Small intestine (tissue), 7 donors: ENCODE measurements around the gene CHCT1. TPM values are rescaled to one million over a fixed set of nuclear protein-coding genes. Genes with fewer than 3 reads are reported as not detected.

Experiments
- DNase-seq, 2 donors: peaks; one replicate each; pipeline versions ENCODE4 v3.0.0 to v3.0.0-alpha.2; 2013
- FAIRE-seq: peaks from 2 replicates; lab custom pipeline; 2012; peaks lifted over from hg19 to GRCh38; lab: Jason Lieb, UNC
- H3K27ac ChIP-seq, 3 donors: one replicate each; pipeline ENCODE4 v1.5.1; 2013; ENCODE audit warnings: low read length in 2 of 3, mild to moderate bottlenecking in 2 of 3, control low read depth in 1 of 3, inconsistent platforms in 1 of 3, low read depth in 1 of 3, moderate library complexity in 1 of 3
- H3K27me3 ChIP-seq, 3 donors: one replicate each; pipeline ENCODE4 v1.6.1; 2013; ENCODE audit warnings: low read length in 3 of 3, inconsistent platforms in 1 of 3; ENCODE audit not compliant: control insufficient read depth in 3 of 3, insufficient read depth in 3 of 3
- H3K36me3 ChIP-seq, 3 donors: one replicate each; pipeline ENCODE4 v1.6.1; 2013; ENCODE audit warnings: low read length in 3 of 3, inconsistent platforms in 1 of 3, low read depth in 1 of 3, mild to moderate bottlenecking in 1 of 3, moderate library complexity in 1 of 3; ENCODE audit not compliant: control insufficient read depth in 3 of 3, insufficient read depth in 2 of 3
- H3K4me1 ChIP-seq, 3 donors: one replicate each; pipeline ENCODE4 v1.6.1; 2013; ENCODE audit warnings: low read length in 2 of 3, inconsistent platforms in 1 of 3, low read depth in 1 of 3, mild to moderate bottlenecking in 1 of 3, moderate library complexity in 1 of 3; ENCODE audit not compliant: control insufficient read depth in 3 of 3, insufficient read depth in 2 of 3
- H3K4me3 ChIP-seq, 3 donors: one replicate each; pipeline ENCODE4 v1.5.1; 2013; ENCODE audit warnings: low read length in 3 of 3, control low read depth in 1 of 3, inconsistent platforms in 1 of 3, low read depth in 1 of 3, mild to moderate bottlenecking in 1 of 3, moderate library complexity in 1 of 3
- H3K9me3 ChIP-seq, 2 donors: one replicate each; pipeline ENCODE4 v1.6.1; 2013; ENCODE audit warnings: low read depth in 1 of 2, low read length in 1 of 2; ENCODE audit not compliant: control insufficient read depth in 2 of 2, insufficient read depth in 1 of 2
- WGBS, 3 donors: extraction: QIAGEN DNeasy Blood & Tissue Kit; methylation state at CpG; one replicate each; pipeline ENCODE4 v1.1.7; 2013; 5-methylcytosine and 5-hydroxymethylcytosine counted together
- polyA plus RNA-seq, 4 donors: library from polyadenylated mRNA; stranded (reverse) in 3 of 4; unstranded in 1 of 4; fragments of 200-250 nt in 3 of 4; fragments of 120-200 nt in 1 of 4; gene quantifications; one replicate each; pipeline versions ENCODE4 v1.2.1 to v1.2.3, GENCODE V29; 2013
- donor health status: healthy with polysubstance abuse.
- donor health status: control.
- donor health status: control.
- donor health status: Bipolar disorder and iron deficiency.
- donor health status: healthy.

CHCT1 gene
- polyA plus RNA-seq, 4 donors = 0.07 to 0.10 TPM; not detected in 2

GRCh38 chr17:60442271-60443173, 20.2 kb downstream of the CHCT1 start:
- Histone ChIP-seq H3K4me1 (no peaks in the 10 kb centered on the region), H3K27ac (no peak overlapping the region), H3K36me3 (peaks cover 0 to 2% (median 2%) of the 10 kb centered on the region in 3 donors), H3K4me3 (no peak overlapping the region), H3K9me3 (no peaks in the 10 kb centered on the region), H3K27me3 (no peaks in the 10 kb centered on the region)
- 59 to 75% (median 66%) methylated on average over 6 of the region's 6 CpGs for WGBS, 3 donors
- no peak for DNase-seq
- FAIRE-seq = no peak

GRCh38 chr17:60443713-60444112, 21.4 kb downstream of the CHCT1 start:
- H3K4me3 ChIP-seq = no peak overlapping the region
- FAIRE-seq (no peak), DNase-seq (no peak)
- no peaks in the 10 kb centered on the region for H3K4me1 ChIP-seq
- H3K27ac ChIP-seq = no peak overlapping the region
- no peaks in the 10 kb centered on the region for H3K9me3 ChIP-seq
- no peaks in the 10 kb centered on the region for H3K27me3 ChIP-seq
- H3K36me3 ChIP-seq = peaks cover 0 to 7% (median 5%) of the 10 kb centered on the region in 3 donors
- WGBS, 3 donors = 85 to 94% (median 88%) methylated on average over 6 of the region's 6 CpGs

- FAIRE-seq (no peak), DNase-seq (no peak)
- H3K4me3 ChIP-seq = no peak overlapping the region
Measured at GRCh38 chr17:60445144-60445543, 22.9 kb downstream of the CHCT1 start.

GRCh38 chr17:60447375-60447774, 25.1 kb downstream of the CHCT1 start:
- no peak overlapping the region for H3K4me3 ChIP-seq
- no peak overlapping the region for H3K27ac ChIP-seq
- H3K4me1 ChIP-seq = no peaks in the 10 kb centered on the region
- H3K27me3 ChIP-seq = no peaks in the 10 kb centered on the region
- no peaks in the 10 kb centered on the region for H3K9me3 ChIP-seq
- 95 to 98% (median 96%) methylated on average over 8 of the region's 8 CpGs for WGBS, 3 donors
- FAIRE-seq = no peak
- DNase-seq = no peak
- peaks cover 5 to 27% (median 7%) of the 10 kb centered on the region in 3 donors for H3K36me3 ChIP-seq

More at GRCh38 chr17:60445144-60445543, 22.9 kb downstream of the CHCT1 start:
- Histone ChIP-seq H3K36me3 (peaks cover 4 to 18% (median 5%) of the 10 kb centered on the region in 3 donors), H3K27ac (no peak overlapping the region), H3K4me1 (no peaks in the 10 kb centered on the region), H3K9me3 (no peaks in the 10 kb centered on the region), H3K27me3 (no peaks in the 10 kb centered on the region)

GRCh38 chr17:60451071-60451470, 28.8 kb downstream of the CHCT1 start:
- H3K4me1 ChIP-seq = no peaks in the 10 kb centered on the region
- DNase-seq (no peak), FAIRE-seq (no peak)
- 97 to 100% (median 97%) methylated on average over 1 of the region's 1 CpG for WGBS, 3 donors
- no peak overlapping the region for H3K4me3 ChIP-seq
- no peaks in the 10 kb centered on the region for H3K9me3 ChIP-seq
- peaks cover 7 to 40% (median 16%) of the 10 kb centered on the region in 3 donors for H3K36me3 ChIP-seq
- no peak overlapping the region for H3K27ac ChIP-seq
- H3K27me3 ChIP-seq = no peaks in the 10 kb centered on the region

- FAIRE-seq (no peak), DNase-seq (no peak)
- Histone ChIP-seq H3K27me3 (no peaks in the 10 kb centered on the region), H3K27ac (no peak overlapping the region), H3K9me3 (no peaks in the 10 kb centered on the region), H3K4me1 (no peaks in the 10 kb centered on the region), H3K36me3 (peaks cover 5 to 46% (median 18%) of the 10 kb centered on the region in 3 donors), H3K4me3 (no peak overlapping the region)
Measured at GRCh38 chr17:60451965-60452364, 29.7 kb downstream of the CHCT1 start.

GRCh38 chr17:60455378-60455777, 33.1 kb downstream of the CHCT1 start:
- FAIRE-seq (no peak), DNase-seq (no peak)
- H3K9me3 ChIP-seq = no peaks in the 10 kb centered on the region
- no peaks in the 10 kb centered on the region for H3K27me3 ChIP-seq
- no peaks in the 10 kb centered on the region for H3K4me1 ChIP-seq
- 85 to 95% (median 94%) methylated on average over 4 of the region's 4 CpGs for whole genome bisulfite sequencing, 3 donors
- H3K36me3 ChIP-seq = peaks cover 5 to 47% (median 23%) of the 10 kb centered on the region in 3 donors
- H3K4me3 ChIP-seq = no peak overlapping the region
- no peak overlapping the region for H3K27ac ChIP-seq

GRCh38 chr17:60457148-60457547, 34.9 kb downstream of the CHCT1 start:
- no peaks in the 10 kb centered on the region for H3K9me3 ChIP-seq
- no peak overlapping the region for H3K4me3 ChIP-seq
- DNase-seq = no peak
- peaks cover 5 to 46% (median 27%) of the 10 kb centered on the region in 3 donors for H3K36me3 ChIP-seq
- WGBS, 3 donors = 99 to 100% (median 100%) methylated on average over 2 of the region's 2 CpGs
- FAIRE-seq = no peak
- no peaks in the 10 kb centered on the region for H3K27me3 ChIP-seq
- no peaks in the 10 kb centered on the region for H3K4me1 ChIP-seq
- no peak overlapping the region for H3K27ac ChIP-seq
